ENCODE results near the gene SOX9. TPM values are rescaled to one million over a fixed set of nuclear protein-coding genes. Genes with fewer than 3 reads are reported as not detected.

The SOX9 gene
- total and polyA plus RNA-seq, 9 of the 15 experiments (the other 6 are each of a cell fraction or from before 2014, with no cell fraction given): 0.04 TPM; not detected in 8

DNA sequence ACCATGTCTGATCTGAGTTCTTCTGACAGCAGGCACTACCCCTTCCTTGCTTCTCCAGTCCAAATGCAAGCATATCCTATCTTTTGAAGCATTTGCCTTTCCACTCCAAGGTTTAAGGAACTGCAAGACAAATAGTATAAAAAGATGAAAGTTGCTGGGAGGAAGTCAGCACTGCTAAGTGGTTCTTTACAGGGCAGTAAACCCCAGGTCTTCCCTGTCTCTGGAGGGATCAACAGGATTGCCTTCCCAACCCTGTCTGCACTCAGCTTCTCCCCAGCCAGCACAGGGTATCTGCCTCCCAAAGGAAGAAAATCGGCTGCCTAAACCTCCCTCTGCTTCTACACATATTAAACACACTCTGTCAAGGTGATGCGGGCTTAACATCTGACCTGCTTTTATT is 46.8 kb downstream of the SOX9 start:
- Histone ChIP-seq H2AFZ (ENCODE audit: low read depth, low read length) (no peak overlapping the region), H3K36me3 (ENCODE audit: control insufficient read depth, insufficient read depth, low read length) (no peaks in the 10 kb centered on the region), H3K9ac (ENCODE audit: insufficient read depth in 1 of 2, low read depth in 2 of 2, low read length in 2 of 2) (no peak overlapping the region), H3K79me2 (ENCODE audit: control insufficient read depth, insufficient read depth, low read length) (no peaks in the 10 kb centered on the region), H3K4me3 (no peak overlapping the region), H3K9me3 (replicated peaks; ENCODE audit: control insufficient read depth, insufficient read depth, low read depth, low read length) (no peaks in the 10 kb centered on the region), H3K27ac (ENCODE audit: extremely low read depth, low read depth, low read length) (no peak overlapping the region), H4K20me1 (replicated peaks; ENCODE audit: control insufficient read depth, insufficient read depth, low read length) (no peaks in the 10 kb centered on the region), H3K4me2 (ENCODE audit: insufficient read depth, low read length) (no peak overlapping the region), H3K27me3 (ENCODE audit: control insufficient read depth in 2 of 2, insufficient read depth in 2 of 2, low read length in 2 of 2) (no peaks in the 10 kb centered on the region), H3K4me1 (replicated peaks in 1 of 2; ENCODE audit: control insufficient read depth in 2 of 2, insufficient read depth in 2 of 2, low read length in 2 of 2) (no peaks in the 10 kb centered on the region), H3K9me1 (ENCODE audit: control insufficient read depth, insufficient read depth, low read length) (no peaks in the 10 kb centered on the region)
- DNase-seq (ENCODE audit: extremely low read depth in 1 of 4, low spot score in 3 of 4): no peak
- POLR2A ChIA-PET: no interaction called here
- BruUV-seq (replicated peaks): no TSS peak
- in situ Hi-C loops (cut with MboI): no loop called here
- ATAC-seq: no peak
- FAIRE-seq: no peak
- WGBS (ENCODE audit: insufficient coverage, low coverage, missing lambda C conversion rate): 0% methylated on average over 2 of the region's 2 CpGs
- intact Hi-C loops (cut with micrococcal nuclease): no loop called here
- CTCF ChIA-PET (ENCODE audit: low intra/inter-chr PET ratio): no interaction called here
- TF ChIP-seq, protein P1, sequence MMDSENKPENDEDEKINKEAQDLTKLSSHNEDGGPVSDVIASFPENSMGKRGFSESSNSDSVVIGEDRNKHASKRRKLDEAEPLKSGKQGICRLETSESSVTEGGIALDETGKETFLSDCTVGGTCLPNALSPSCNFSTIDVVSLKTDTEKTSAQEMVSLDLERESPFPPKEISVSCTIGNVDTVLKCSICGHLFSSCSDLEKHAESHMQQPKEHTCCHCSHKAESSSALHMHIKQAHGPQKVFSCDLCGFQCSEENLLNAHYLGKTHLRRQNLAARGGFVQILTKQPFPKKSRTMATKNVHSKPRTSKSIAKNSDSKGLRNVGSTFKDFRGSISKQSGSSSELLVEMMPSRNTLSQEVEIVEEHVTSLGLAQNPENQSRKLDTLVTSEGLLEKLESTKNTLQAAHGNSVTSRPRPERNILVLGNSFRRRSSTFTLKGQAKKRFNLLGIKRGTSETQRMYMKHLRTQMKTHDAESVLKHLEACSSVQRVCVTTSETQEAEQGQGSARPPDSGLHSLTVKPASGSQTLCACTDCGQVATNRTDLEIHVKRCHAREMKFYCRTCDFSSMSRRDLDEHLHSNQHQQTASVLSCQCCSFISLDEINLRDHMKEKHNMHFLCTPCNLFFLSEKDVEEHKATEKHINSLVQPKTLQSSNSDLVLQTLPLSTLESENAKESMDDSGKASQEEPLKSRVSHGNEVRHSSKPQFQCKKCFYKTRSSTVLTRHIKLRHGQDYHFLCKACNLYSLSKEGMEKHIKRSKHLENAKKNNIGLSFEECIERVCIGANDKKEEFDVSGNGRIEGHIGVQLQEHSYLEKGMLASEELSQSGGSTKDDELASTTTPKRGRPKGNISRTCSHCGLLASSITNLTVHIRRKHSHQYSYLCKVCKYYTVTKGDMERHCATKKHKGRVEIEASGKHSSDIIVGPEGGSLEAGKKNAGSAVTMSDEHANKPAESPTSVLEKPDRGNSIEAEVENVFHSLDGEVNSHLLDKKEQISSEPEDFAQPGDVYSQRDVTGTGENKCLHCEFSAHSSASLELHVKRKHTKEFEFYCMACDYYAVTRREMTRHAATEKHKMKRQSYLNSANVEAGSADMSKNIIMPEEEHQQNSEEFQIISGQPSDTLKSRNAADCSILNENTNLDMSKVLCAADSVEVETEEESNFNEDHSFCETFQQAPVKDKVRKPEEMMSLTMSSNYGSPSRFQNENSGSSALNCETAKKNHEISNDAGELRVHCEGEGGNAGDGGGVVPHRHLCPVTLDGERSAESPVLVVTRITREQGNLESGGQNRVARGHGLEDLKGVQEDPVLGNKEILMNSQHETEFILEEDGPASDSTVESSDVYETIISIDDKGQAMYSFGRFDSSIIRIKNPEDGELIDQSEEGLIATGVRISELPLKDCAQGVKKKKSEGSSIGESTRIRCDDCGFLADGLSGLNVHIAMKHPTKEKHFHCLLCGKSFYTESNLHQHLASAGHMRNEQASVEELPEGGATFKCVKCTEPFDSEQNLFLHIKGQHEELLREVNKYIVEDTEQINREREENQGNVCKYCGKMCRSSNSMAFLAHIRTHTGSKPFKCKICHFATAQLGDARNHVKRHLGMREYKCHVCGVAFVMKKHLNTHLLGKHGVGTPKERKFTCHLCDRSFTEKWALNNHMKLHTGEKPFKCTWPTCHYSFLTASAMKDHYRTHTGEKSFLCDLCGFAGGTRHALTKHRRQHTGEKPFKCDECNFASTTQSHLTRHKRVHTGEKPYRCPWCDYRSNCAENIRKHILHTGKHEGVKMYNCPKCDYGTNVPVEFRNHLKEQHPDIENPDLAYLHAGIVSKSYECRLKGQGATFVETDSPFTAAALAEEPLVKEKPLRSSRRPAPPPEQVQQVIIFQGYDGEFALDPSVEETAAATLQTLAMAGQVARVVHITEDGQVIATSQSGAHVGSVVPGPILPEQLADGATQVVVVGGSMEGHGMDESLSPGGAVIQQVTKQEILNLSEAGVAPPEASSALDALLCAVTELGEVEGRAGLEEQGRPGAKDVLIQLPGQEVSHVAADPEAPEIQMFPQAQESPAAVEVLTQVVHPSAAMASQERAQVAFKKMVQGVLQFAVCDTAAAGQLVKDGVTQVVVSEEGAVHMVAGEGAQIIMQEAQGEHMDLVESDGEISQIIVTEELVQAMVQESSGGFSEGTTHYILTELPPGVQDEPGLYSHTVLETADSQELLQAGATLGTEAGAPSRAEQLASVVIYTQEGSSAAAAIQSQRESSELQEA (IDR thresholded peaks at IDR 0.05; ENCODE audit: low read depth): no peak
- TF ChIP-seq TGIF2 (CRISPR knock-in tag; IDR thresholded peaks at IDR 0.05) (no peak), HEY1 (CRISPR knock-in tag; IDR thresholded peaks at IDR 0.05; ENCODE audit: borderline replicate concordance) (no peak), FOXJ3 (CRISPR knock-in tag; IDR thresholded peaks at IDR 0.05) (no peak), MIER1 (IDR thresholded peaks at IDR 0.05; ENCODE audit: low read depth) (no peak), ZBED1 (IDR thresholded peaks at IDR 0.05) (no peak), NELFE (IDR thresholded peaks at IDR 0.05; ENCODE audit: insufficient read depth, insufficient read length) (no peak), PHB (CRISPR knock-in tag; IDR thresholded peaks at IDR 0.05) (no peak), TEAD1 (CRISPR knock-in tag; IDR thresholded peaks at IDR 0.05) (no peak), ZBTB17 (CRISPR knock-in tag; IDR thresholded peaks at IDR 0.05) (no peak), ZNF184 (CRISPR knock-in tag; IDR thresholded peaks at IDR 0.05) (no peak), ZNF274 (IDR thresholded peaks at IDR 0.05; ENCODE audit: borderline replicate concordance, low read depth, low read length) (no peak), NFE2L1 (tag; IDR thresholded peaks at IDR 0.05; ENCODE audit: borderline replicate concordance, low read depth) (no peak), POLR3A (IDR thresholded peaks at IDR 0.05; ENCODE audit: borderline replicate concordance, extremely low read depth, insufficient read depth, insufficient read length) (no peak)
- TF ChIP-seq, protein P2, sequence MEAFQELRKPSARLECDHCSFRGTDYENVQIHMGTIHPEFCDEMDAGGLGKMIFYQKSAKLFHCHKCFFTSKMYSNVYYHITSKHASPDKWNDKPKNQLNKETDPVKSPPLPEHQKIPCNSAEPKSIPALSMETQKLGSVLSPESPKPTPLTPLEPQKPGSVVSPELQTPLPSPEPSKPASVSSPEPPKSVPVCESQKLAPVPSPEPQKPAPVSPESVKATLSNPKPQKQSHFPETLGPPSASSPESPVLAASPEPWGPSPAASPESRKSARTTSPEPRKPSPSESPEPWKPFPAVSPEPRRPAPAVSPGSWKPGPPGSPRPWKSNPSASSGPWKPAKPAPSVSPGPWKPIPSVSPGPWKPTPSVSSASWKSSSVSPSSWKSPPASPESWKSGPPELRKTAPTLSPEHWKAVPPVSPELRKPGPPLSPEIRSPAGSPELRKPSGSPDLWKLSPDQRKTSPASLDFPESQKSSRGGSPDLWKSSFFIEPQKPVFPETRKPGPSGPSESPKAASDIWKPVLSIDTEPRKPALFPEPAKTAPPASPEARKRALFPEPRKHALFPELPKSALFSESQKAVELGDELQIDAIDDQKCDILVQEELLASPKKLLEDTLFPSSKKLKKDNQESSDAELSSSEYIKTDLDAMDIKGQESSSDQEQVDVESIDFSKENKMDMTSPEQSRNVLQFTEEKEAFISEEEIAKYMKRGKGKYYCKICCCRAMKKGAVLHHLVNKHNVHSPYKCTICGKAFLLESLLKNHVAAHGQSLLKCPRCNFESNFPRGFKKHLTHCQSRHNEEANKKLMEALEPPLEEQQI (IDR thresholded peaks at IDR 0.05): no peak

All from K562 (cell line).